HG03457 (cell line): Measurements from ENCODE around the gene ITGB7.
"Not testable (repeated sequence)": the region's sequence is repeated elsewhere in the genome, so short reads cannot be mapped to it uniquely, and the experiment has no call there.

Experiments
- ATAC-seq: cut with Tn5 transposase; IDR thresholded peaks from one replicate; pipeline ENCODE4 v1.9.1; 2021; ENCODE audit warnings: moderate number of reproducible peaks; ENCODE audit not compliant: unreplicated experiment

The ITGB7 gene

DNA sequence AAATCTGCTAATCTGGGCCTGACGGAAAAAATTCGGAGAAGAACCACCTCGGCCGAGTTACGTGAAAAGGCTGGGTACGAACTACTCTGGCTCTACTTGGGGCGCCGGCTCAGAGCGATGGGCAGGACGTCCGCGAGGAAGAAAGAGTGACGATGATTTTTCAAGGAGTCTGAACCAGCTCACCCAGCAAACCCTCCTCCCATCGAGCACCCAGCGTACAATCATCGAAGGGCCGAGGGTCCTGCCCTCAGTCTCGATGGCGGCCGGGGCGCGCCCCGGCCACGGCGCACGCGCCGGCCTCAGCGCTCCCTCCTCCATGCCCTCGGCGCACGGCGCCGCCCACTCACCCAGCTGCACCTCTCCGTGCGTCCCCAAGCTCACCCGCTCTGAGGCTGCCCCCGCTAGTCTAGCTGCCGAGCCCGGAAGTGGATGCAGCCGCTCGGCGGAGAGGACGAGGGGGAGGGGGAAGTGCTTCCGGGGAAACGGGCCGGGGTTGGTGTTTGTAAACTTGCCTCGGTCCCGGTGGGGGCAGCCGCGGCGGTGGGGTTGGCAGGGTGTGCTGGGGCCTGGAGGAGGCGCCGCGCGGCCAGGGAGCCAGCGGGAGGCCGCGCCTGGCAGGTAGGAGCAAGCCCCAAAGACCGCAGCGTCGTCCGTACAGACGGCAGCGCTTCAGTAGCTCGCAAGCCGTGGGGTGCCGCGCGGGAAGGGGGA is 26.7 kb downstream of the ITGB7 start, which contains the start of the genes CSAD and ZNF740:
Gene CSAD, minus strand, starts transcription at position 706 of the 711 bp plus-strand sequence. CDS start 7,455 bp downstream, outside the sequence.
Gene ZNF740, plus strand, starts transcription at position 503 of the 711 bp plus-strand sequence. CDS start 1,262 bp downstream, outside the sequence.
- ATAC-seq: peak; percentile 83

DNA sequence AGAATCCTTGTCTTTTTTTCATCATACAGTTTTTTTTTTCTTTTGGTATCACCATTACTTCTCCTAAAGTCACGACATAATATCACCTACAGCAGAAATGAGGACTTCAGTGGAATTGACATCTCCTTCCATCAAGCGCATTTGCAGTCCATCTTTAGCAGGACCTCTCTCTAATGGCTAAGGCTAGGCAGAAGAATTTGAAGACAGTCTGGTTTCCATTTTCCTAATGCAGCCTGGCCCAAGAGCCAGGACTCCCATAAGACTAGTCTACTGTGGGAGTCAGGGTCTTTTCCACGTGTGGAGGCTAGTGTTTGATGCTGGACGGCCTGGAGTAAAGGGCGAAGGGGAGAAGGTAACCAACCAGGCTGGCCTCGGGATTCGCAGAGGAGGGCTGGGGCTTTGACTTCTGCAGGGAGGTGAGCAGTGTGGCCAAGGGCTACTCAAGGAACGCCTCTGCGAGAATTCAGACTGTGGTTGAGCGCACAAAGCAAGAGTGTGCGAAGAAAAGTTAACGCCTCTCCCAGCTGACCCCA is 27.3 kb downstream of the ITGB7 start:
- peak; percentile 9 for ATAC-seq

DNA sequence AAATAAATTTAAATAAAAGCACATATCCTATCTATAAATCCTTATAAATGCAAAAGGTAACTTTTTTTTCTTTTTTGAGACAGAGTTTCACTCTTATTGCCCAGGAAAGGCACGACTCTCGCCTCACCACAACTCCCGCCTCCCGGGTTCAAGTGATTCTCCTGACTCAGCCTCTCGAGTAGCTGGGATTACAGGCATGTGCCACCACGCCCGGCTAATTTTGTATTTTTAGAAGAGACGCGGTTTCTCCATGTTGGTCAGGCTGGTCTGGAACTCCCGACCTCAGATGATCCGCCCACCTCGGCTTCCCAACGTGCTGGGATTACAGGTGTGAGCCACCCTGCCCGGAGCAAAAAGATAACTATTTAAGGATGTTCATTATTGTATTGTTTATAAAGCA is 28.2 kb downstream of the ITGB7 start:
- not testable (repeated sequence) for ATAC-seq

DNA sequence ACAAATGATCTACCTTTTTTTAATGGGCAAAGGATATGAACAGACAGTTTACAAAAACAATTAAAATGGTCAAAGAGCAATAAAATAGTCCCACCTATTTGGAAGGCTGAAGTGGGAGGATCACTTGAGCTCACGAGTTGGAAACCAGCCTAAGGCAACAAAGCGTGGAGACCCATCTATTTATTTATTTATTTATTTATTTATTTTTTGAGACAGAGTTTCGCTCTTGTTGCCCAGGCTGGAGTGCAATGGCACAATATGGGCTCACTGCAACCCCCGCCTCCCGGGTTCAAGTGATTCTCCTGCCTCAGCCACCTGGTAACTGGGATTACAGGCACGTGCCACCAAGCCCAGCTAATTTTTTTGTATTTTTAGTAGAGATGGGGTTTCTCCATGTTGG is 29.6 kb downstream of the ITGB7 start:
- not testable (repeated sequence) for ATAC-seq

DNA sequence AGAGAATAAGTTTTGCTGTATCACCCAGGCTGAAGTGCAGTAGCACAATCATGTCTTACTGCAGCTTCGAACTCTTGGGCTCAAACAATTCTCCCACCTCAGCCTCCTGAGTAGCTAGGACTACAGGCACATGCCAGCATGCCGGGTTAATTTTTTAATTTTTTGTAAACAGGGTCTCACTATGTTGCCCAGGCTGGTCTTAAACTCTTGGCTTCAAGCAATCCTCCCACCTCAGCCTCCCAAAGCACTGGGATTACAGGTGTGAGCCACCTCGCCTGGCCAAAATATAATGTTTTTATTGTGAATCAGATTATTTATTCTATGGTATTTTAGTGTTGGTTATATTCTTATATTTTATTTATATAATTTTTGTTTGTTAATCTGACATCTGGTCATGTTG is 30.3 kb downstream of the ITGB7 start:
- ATAC-seq: no peak

DNA sequence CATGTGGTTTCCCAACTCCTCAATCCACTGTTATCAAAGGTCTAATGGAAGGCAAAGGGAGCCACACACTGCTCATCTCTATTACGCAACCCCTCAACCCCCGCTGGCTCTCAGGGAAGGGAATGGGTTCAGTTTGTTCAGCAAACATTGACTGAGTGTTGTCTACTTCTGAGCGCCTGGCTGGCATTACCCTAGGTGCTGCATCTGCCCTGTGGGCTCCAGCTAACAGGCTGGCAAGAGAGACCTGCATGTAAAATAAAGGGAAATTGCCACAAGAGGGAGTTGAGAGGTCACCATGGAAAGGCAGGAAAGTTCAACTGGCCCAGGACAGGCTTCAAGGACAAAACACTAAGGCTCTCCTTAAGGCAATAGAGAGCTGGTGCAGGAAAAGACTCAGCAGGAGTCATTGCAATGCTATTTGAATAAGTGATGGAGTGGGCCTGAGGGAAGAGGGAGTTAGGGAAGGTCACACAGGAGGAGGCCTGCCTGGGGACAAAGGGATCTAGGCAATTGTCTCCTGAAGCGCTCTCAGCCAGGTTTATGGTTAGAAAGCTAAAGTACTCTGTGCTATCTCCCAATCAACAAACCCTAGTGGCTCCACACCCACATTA is 32.1 kb downstream of the ITGB7 start:
- no peak for ATAC-seq

DNA sequence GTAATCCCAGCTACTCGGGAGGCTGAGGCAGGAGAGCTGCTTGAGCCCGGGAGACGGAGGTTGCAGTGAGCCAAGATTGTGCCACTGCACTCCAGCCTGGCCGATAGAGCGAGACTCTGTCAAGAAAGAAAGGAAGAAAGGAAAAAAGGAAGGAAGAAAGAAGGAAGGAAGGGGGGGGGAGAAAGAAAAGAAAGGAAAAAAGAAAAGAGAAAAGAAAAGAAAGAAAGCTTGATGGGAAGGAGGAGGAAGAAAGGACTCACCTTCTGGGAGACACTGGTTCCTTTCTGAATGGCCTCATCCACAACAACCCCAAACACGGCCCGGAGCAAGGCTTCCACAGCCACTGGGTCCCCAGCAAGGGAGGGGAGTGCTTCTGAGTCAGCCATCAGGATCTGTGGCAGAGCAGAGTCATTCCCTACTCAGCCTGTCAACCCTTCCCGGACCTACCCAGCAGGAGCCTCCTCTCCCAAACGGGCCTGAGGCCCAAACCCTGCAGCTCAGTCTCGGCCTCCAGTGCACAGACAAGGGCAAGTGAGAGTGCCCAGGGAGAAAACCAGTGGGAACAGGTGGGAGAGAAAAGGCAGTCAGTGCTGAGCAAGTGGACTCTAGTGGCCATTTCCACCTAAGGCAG is 33.9 kb downstream of the ITGB7 start:
- no peak for ATAC-seq

DNA sequence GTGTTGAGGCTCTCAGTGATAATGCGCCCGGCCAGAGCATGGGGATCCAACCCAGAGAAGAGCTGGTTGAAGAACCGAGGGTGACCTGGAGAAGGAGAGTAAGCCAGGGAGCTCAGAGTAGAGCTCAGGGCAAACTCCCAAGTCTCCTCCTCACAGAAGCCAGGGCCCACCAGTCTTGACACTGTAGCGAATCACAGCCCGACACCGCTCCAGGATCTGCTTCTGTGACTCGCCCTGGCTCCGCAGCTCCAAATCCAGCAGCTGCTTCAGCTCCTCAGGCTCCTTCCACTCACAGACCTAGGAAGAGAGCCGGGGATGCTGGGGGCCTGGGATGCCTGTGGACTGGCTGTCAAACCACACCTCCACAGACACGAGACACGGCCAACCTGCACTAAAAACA is 34.7 kb downstream of the ITGB7 start:
- ATAC-seq: no peak

DNA sequence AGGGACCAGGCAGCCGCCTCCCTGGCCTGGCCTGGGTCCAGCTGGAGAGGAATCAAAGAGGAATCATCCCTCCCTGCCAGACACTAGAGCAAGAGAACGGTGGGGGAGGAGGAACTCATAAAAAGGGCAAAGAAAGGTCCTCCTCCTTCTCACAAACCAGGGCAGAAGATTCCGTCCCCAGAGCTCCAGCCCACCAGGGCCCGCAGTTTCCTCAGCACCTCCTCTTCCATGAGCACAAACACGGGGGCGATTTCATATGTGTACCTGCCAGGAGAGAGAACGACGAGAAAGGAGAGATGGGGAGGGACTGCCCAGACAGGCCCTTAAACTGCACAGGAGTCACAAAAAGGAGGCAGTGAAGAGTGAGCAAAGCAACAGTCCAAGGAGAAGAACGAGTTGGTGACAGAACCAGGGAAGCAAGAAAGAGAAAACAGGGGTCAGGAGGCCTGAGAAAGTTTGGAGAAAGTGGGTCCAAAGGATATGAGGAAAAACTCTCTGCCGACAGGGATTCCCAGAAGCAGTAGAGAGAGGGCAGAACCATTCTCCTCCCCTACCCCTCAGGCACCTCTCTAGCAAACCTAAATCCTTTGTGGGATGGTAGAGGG is 35.2 kb downstream of the ITGB7 start:
- ATAC-seq: no peak

DNA sequence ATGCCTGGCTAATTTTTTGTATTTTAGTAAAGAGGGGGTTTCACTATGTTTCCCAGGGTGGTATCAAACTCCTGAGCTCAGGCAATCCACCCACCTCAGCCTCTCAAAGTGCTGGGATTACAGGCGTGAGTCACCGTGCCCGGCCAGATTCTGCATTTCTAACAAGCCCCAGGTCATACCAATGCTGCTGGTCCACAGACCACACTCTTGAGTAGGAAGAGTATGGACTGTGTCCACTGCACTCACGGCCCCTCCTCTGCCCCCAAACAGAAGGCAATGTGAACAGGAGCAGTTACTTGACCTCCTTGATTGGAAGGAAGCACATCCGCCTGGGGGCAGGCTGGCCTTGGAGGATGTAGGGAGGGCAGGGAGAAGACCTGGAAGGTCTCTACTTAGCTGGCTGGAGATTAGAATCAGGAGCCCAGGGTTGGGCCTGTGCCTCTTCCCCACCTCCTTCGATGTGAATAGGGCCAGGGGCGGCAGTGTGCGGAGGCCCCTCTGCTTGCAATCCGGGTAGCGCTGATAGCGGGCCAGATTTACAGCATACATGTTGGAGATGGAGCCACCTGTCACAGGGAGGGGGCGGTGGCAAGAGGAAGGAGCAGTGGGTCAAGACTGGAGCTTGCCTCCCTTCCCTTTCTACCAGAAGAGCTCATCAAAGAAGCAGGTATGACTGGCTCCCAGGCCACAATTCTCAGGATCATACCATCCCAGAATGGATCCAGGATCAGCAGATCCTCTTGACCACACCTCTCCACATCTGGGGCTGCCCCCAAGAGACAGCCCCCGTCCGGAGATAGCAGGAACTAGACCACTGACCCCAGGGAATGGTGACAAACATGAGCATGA is 36.0 kb downstream of the ITGB7 start:
- ATAC-seq: no peak

DNA sequence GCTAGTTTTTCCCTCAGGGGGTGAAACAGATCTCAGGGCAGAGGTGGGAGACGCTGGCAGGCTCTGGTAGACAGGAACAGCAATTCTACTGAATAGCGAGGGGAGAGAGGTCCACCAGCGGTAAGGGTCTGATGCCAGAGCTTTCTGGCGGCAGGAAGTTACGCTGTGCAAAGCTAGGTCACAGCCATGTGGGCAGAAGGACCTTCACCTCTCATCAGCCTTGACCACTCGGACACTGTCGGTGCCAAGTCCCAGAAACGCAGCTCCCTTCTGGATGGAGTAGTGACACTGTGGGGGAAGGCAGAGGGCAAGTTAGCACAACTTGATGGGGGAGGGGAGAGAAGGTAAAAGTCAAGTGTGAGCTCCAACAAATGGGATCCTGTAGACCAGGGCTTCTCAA is 36.8 kb downstream of the ITGB7 start:
- no peak for ATAC-seq

DNA sequence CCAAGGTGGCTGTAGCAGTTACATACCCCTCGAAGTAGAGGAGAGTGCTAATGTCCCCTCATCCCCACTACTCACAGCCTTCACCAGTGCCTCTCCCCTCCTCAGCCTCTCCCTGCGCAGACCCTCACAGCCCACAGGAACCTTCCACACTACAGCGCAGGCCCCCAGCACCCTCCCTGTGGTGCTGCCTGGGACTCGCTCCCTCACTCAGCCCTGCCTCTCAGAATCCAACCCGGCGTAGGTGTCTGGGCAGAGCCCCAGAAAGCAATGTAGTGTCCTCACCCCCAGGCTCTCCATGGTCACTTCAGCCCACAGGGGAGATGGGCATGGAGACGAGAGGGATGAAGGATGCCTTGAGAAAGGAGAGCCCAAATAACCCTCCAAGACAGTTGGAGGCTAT is 37.4 kb downstream of the ITGB7 start:
- ATAC-seq: no peak

DNA sequence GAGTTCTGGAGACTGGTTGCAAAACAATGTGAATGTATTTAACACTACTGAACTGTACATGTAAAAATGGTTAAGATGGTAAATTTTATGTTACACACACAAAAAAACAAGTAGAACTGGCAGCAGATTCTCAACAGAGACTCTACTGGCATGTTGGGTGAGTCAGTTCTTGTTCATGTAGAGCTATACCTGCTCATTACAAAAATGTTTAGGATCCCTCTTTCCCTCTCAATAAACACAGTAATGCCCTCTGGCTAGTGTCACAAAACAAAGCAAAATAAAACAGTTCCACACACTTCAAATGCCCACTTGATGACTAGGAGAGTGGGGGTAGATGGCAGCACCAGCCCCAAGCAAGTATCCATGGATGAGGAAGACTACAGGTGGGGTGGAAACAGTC is 40.2 kb downstream of the ITGB7 start:
- no peak for ATAC-seq

DNA sequence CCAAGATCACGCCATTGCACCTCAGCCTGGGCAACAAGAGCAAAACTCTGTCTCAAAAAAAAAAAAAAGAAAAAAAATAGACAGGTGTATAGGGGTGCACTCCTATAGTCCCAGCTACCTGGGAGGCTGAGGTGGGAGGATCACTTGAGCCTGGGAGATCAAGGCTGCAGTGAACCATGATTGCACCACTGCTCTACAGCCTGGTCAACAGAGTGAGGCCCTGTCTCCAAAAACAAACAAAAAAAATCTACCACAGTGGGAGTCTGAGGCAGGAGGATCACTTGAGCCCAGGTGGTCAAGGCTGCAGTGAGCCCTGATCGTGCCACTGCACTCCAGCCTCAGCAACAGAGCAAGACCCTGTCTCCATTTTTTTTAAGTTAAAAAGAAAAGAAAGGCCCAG is 44.0 kb downstream of the ITGB7 start:
- not testable (repeated sequence) for ATAC-seq

DNA sequence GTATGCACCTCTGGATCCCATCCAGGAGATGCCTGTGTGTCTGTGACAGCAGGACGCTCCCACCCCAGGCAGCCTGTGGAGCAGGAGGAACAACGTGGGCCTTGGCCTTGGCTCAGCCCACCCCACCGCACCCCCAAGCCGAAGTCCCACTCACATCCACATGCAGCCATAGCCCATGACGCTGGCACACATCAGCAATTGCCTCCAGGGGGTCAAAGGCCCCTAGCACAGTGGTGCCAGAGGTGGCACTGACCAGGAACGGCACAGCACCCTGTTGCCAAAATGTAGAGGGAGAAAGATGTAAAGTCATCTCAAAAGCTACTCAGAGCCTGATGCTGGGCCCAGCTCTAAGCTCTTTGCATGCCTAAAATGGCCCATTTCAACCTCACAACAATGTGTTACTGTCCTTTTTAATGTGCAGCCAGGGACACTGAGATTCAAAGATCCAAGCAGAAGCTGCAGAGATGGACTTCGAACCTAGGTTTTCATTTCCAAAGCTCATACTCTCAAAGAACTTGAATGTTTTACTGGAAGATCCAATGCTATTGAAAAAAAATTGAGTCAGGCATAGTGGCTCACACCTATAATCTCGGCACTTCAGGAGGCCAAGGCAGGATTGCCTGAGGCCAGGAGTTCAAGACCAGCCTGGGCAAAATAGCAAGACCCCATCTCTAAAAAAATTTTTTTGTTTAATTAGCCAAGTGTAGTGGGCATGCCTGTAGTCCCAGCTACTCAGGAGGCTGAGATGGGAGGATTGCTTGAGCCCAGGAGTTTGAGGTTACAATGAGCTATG is 45.7 kb downstream of the ITGB7 start:
- no peak for ATAC-seq

DNA sequence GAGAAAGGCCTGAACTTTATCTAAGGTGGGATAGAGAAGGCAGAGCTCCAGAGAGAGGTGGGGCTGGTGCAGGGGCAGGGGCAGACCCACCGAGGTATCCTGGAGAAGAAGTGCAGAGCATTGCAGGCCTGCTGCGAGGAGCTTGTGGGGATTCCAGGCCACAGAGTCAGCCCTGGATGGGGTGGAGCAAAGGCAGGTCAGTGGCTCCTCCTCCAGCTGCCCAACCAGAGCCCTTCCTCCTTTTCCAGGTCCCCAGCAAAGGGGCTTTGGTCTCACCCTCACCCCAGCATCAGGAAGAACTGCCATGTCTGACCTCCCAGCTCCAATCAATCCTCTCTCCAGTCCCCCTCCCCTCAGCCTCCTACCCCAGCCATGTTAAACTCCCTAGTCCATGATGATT is 46.4 kb downstream of the ITGB7 start:
- ATAC-seq: no peak

DNA sequence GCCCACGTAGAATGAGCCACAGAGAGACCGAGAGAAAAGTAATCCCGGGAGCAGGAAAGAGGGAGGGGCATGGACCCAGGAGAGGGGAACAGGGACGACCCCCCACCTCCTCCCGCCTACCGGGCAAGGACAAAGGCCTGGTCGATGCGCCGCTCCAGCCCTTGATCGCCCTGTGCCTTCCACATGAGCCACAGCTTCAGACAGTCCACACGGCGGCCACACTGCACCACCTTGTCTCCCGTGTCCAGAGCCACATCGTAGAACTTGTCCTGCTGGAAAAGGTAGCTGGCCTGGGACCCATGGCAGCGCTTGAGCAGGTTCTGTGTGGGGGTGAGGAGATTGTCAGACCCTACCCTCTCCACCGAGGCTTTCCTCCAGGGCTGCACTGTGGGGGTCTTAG is 47.1 kb downstream of the ITGB7 start:
- no peak for ATAC-seq

DNA sequence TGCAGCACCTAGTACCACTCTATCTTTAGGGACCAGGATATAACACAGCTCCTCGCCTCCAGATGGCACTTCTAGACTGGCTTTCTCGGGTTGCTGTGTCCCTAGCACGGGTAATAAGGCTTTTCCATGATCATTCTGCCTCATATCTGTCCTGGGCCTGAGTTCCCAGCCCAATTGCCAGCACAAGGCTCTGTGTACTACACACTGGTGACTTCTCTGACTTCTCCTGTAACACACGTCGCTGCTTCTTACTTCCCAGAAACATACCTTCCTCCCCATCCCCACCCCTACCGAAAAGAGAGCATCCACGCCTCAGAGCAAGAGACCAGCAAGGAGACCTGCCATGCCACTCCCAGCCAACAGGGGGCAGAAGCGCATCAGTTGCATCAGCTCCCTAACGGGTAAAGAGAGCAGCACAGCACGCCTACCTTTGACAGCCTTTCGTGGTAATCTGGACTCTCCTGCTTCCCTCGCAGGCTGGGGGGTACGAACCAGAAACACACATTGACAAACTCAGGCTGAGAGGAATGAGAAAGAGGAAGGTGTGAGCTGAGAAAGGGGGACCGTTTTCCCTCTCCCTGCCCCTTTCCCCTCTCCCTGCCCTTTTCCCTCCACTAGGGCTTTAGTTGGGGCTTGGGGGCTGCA is 47.7 kb downstream of the ITGB7 start:
- ATAC-seq: no peak

DNA sequence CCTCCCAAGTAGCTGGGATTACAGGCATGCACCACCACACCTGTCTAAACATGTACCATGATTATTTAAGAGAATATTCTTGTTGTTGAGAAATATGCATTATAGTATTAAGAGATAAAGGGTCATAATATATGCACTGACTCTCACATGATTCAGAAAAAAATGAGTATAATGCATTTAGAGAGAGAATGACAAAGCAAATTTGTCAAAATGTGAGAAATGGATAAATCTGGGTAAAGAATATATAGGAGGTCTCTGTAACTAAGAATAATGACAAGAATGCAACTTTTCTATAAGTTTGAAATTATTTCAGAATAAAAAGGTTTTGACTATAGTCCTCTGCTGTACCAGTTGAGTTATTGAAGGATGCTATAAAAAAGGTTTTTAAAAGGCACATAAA is 54.7 kb downstream of the ITGB7 start:
- ATAC-seq: no peak
